ENCODE data around the gene OLFML2B. TPM values are rescaled to one million over a fixed set of nuclear protein-coding genes. Genes with fewer than 3 reads are reported as not detected.

Gene OLFML2B
- total RNA-seq, 1 experiment from 2014 or later = 3.4 TPM

- Histone ChIP-seq H3K27me3 (replicated peaks; ENCODE audit: insufficient read depth, low read depth, low read length, poor library complexity) (no peaks in the 10 kb centered on the region), H3K27ac (ENCODE audit: low read depth, low read length, poor library complexity, severe bottlenecking) (no peak overlapping the region), H3K9me3 (ENCODE audit: low read depth, low read length, poor library complexity, severe bottlenecking) (no peaks in the 10 kb centered on the region), H3K36me3 (ENCODE audit: insufficient read depth, low read length, poor library complexity, severe bottlenecking) (no peaks in the 10 kb centered on the region), H3K4me3 (ENCODE audit: low read depth, low read length, poor library complexity, severe bottlenecking) (no peak overlapping the region), H3K4me1 (ENCODE audit: insufficient read depth, low read length, poor library complexity, severe bottlenecking) (no peaks in the 10 kb centered on the region)
- BruUV-seq (replicated peaks) = no TSS peak
- intact Hi-C loops (cut with micrococcal nuclease; ENCODE audit: unreplicated experiment) = no loop called here
- POLR2A ChIA-PET (ENCODE audit: low non-redundant PET) = no interaction called here
- CTCF ChIA-PET = no interaction called here
- DNase-seq (ENCODE audit: low spot score) = no peak
- TF ChIP-seq CTCF (conservative IDR thresholded peaks at IDR 0.05; ENCODE audit: low read depth, low read length) = no peak
- TF ChIP-seq EZH2 (IDR thresholded peaks at IDR 0.05; ENCODE audit: borderline replicate concordance, low read depth, low read length, poor library complexity, severe bottlenecking) = no peak
These were observed 24.9 kb downstream of the OLFML2B start for GRCh38 chr1:161998811-161999210.

- H3K27ac ChIP-seq (ENCODE audit: low read depth, low read length, poor library complexity, severe bottlenecking) = no peak overlapping the region
- H3K4me1 ChIP-seq (ENCODE audit: insufficient read depth, low read length, poor library complexity, severe bottlenecking) = no peaks in the 10 kb centered on the region
- no peaks in the 10 kb centered on the region for H3K36me3 ChIP-seq (ENCODE audit: insufficient read depth, low read length, poor library complexity, severe bottlenecking)
- DNase-seq (ENCODE audit: low spot score) = no peak
- intact Hi-C loops (cut with micrococcal nuclease; ENCODE audit: unreplicated experiment) = no loop called here
- TF ChIP-seq CTCF (conservative IDR thresholded peaks at IDR 0.05; ENCODE audit: low read depth, low read length) = no peak
- no peak for TF ChIP-seq EZH2 (IDR thresholded peaks at IDR 0.05; ENCODE audit: borderline replicate concordance, low read depth, low read length, poor library complexity, severe bottlenecking)
- POLR2A ChIA-PET (ENCODE audit: low non-redundant PET) = no interaction called here
- no peaks in the 10 kb centered on the region for H3K9me3 ChIP-seq (ENCODE audit: low read depth, low read length, poor library complexity, severe bottlenecking)
- no peaks in the 10 kb centered on the region for H3K27me3 ChIP-seq (replicated peaks; ENCODE audit: insufficient read depth, low read depth, low read length, poor library complexity)
- CTCF ChIA-PET = no interaction called here
- H3K4me3 ChIP-seq (ENCODE audit: low read depth, low read length, poor library complexity, severe bottlenecking) = no peak overlapping the region
- no TSS peak for BruUV-seq (replicated peaks)
These were observed 26.5 kb downstream of the OLFML2B start for GRCh38 chr1:161997152-161997551.

GRCh38 chr1:161994175-161994668 lies 29.4 kb downstream of the OLFML2B start:
- intact Hi-C loops (cut with micrococcal nuclease; ENCODE audit: unreplicated experiment) = no loop called here
- no peak for DNase-seq (ENCODE audit: low spot score)
- BruUV-seq (replicated peaks) = no TSS peak
- Histone ChIP-seq H3K9me3 (ENCODE audit: low read depth, low read length, poor library complexity, severe bottlenecking) (no peaks in the 10 kb centered on the region), H3K36me3 (ENCODE audit: insufficient read depth, low read length, poor library complexity, severe bottlenecking) (no peaks in the 10 kb centered on the region), H3K4me3 (ENCODE audit: low read depth, low read length, poor library complexity, severe bottlenecking) (no peak overlapping the region), H3K4me1 (ENCODE audit: insufficient read depth, low read length, poor library complexity, severe bottlenecking) (no peaks in the 10 kb centered on the region), H3K27ac (ENCODE audit: low read depth, low read length, poor library complexity, severe bottlenecking) (no peak overlapping the region), H3K27me3 (replicated peaks; ENCODE audit: insufficient read depth, low read depth, low read length, poor library complexity) (no peaks in the 10 kb centered on the region)
- POLR2A ChIA-PET (ENCODE audit: low non-redundant PET) = no interaction called here
- TF ChIP-seq CTCF (conservative IDR thresholded peaks at IDR 0.05; ENCODE audit: low read depth, low read length) = no peak
- no peak for TF ChIP-seq EZH2 (IDR thresholded peaks at IDR 0.05; ENCODE audit: borderline replicate concordance, low read depth, low read length, poor library complexity, severe bottlenecking)
- CTCF ChIA-PET = no interaction called here
